H1 (cell line): ENCODE data around the gene NOSIP. TPM values are rescaled to one million over a fixed set of nuclear protein-coding genes. Genes with fewer than 3 reads are reported as not detected.

Experiments used
- CTCF ChIA-PET: fragments of 300-600 bp; sonication (Branson Sonifier 250); formaldehyde crosslinking; loops from one replicate; lab custom pipeline; 2021; ENCODE audit not compliant: partially characterized antibody; lab: Charles Lee
- POLR2A ChIA-PET: fragments of 300-600 bp; sonication (Branson Sonifier 250); formaldehyde crosslinking; loops from one replicate; lab custom pipeline; 2021; ENCODE audit warnings: inconsistent platforms; ENCODE audit not compliant: partially characterized antibody; lab: Charles Lee
- DNase-seq, 2 experiments: peaks; one replicate each; pipeline versions ENCODE4 v3.0.0 to v3.0.0-alpha.2; 2010 to 2022; ENCODE audit warnings: low spot score in 2 of 2, low read depth in 1 of 2, mixed read lengths in 1 of 2
- FAIRE-seq: peaks from 2 replicates; lab custom pipeline; 2011; peaks lifted over from hg19 to GRCh38; lab: Jason Lieb, UNC
- H2AFZ ChIP-seq: 2 replicates; pipeline ENCODE4 v1.8.1; 2012; ENCODE audit warnings: low read length, inconsistent platforms
- H2AK5ac ChIP-seq: 2 replicates; pipeline ENCODE4 v1.6.1; 2013; ENCODE audit warnings: low read depth, low read length
- H2BK120ac ChIP-seq: replicated peaks from 2 replicates; pipeline ENCODE3; 2013; ENCODE audit warnings: low read depth, low read length, inconsistent platforms
- H2BK12ac ChIP-seq: 2 replicates; pipeline ENCODE4 v1.6.1; 2013; ENCODE audit warnings: low read depth, low read length
- H2BK15ac ChIP-seq: 2 replicates; pipeline ENCODE4 v1.6.1; 2013; ENCODE audit warnings: low read length
- H2BK20ac ChIP-seq: 2 replicates; pipeline ENCODE4 v1.6.1; 2013; ENCODE audit warnings: low read length
- H2BK5ac ChIP-seq: 2 replicates; pipeline ENCODE4 v1.6.1; 2013; ENCODE audit warnings: low read depth, low read length
- H3K14ac ChIP-seq: 2 replicates; pipeline ENCODE4 v1.6.1; 2013; ENCODE audit warnings: inconsistent platforms; ENCODE audit not compliant: insufficient read length
- H3K18ac ChIP-seq: 2 replicates; pipeline ENCODE4 v1.6.1; 2013; ENCODE audit warnings: low read length; ENCODE audit errors: extremely low read depth
- H3K23ac ChIP-seq: 2 replicates; pipeline ENCODE4 v1.6.1; 2013; ENCODE audit warnings: inconsistent platforms; ENCODE audit not compliant: insufficient read length
- H3K23me2 ChIP-seq: 2 replicates; pipeline ENCODE4 v1.6.1; 2013; ENCODE audit warnings: low read depth, low read length
- H3K27ac ChIP-seq: 2 replicates; pipeline ENCODE4 v1.6.1; 2011; ENCODE audit warnings: low read depth, low read length, inconsistent platforms
- H3K27me3 ChIP-seq, 4 experiments: replicated peaks in 1 of 4; 1 replicate in 1 of 4; 2 replicates in 3 of 4; pipeline versions ENCODE4 v1.6.1 to v1.8.1; 2011 to 2013; ENCODE audit warnings: low read length in 3 of 4, mild to moderate bottlenecking in 3 of 4, inconsistent platforms in 2 of 4, mixed read lengths in 2 of 4, moderate library complexity in 1 of 4; ENCODE audit not compliant: control insufficient read depth in 3 of 4, insufficient read depth in 3 of 4; ENCODE audit errors: extremely low read depth in 1 of 4
- H3K36me3 ChIP-seq, 4 experiments: 2 replicates each; pipeline versions ENCODE4 v1.6.1 to v1.8.1; 2011 to 2013; ENCODE audit warnings: mild to moderate bottlenecking in 4 of 4, low read length in 3 of 4, moderate library complexity in 2 of 4, control low read depth in 1 of 4, inconsistent platforms in 1 of 4; ENCODE audit not compliant: insufficient read depth in 4 of 4, control insufficient read depth in 2 of 4
- H3K4ac ChIP-seq: replicated peaks from 2 replicates; pipeline ENCODE3; 2013; ENCODE audit warnings: low read length, low read depth, mixed read lengths, inconsistent platforms; ENCODE audit not compliant: insufficient read length
- H3K4me1 ChIP-seq, 4 experiments: replicated peaks in 1 of 4; 1 replicate in 1 of 4; 2 replicates in 3 of 4; pipeline versions ENCODE4 v1.6.1 to v1.8.1; 2011 to 2013; ENCODE audit warnings: low read length in 3 of 4, inconsistent platforms in 2 of 4, mixed read lengths in 1 of 4; ENCODE audit not compliant: insufficient read depth in 4 of 4, control insufficient read depth in 3 of 4
- H3K4me2 ChIP-seq, 2 experiments: 2 replicates each; pipeline versions ENCODE4 v1.6.1 to v1.8.1; 2011 to 2013; ENCODE audit warnings: low read depth in 2 of 2, low read length in 2 of 2, control low read depth in 1 of 2, inconsistent platforms in 1 of 2, mild to moderate bottlenecking in 1 of 2; ENCODE audit not compliant: insufficient read depth in 1 of 2
- H3K4me3 ChIP-seq, 4 experiments: fragments of 200-600, 300-600 bp in 1 of 4; sonication (generic), shearing (Covaris generic), sonication (Bioruptor Twin) in 1 of 4; 2 replicates each; pipeline versions ENCODE4 v1.5.1 to v1.8.1; 2011 to 2016; ENCODE audit warnings: low read length in 4 of 4, low read depth in 3 of 4, control low read depth in 2 of 4, inconsistent platforms in 2 of 4, mild to moderate bottlenecking in 2 of 4, mixed read lengths in 1 of 4, moderate library complexity in 1 of 4; ENCODE audit not compliant: insufficient read depth in 2 of 4; ENCODE audit errors: extremely low read depth in 1 of 4
- H3K56ac ChIP-seq: replicated peaks from 2 replicates; pipeline ENCODE3; 2013; ENCODE audit warnings: low read depth, mild to moderate bottlenecking, mixed read lengths, low read length, inconsistent platforms; ENCODE audit not compliant: insufficient read length
- H3K79me1 ChIP-seq: 2 replicates; pipeline ENCODE4 v1.6.1; 2013; ENCODE audit warnings: low read depth, low read length, control low read depth
- H3K79me2 ChIP-seq, 2 experiments: 2 replicates each; pipeline versions ENCODE4 v1.6.1 to v1.8.1; 2012 to 2013; ENCODE audit warnings: low read length in 2 of 2, mild to moderate bottlenecking in 2 of 2, inconsistent platforms in 1 of 2; ENCODE audit not compliant: insufficient read depth in 2 of 2, control insufficient read depth in 1 of 2
- H3K9ac ChIP-seq, 4 experiments: replicated peaks in 1 of 4; 1 replicate in 1 of 4; 2 replicates in 3 of 4; pipeline versions ENCODE4 v1.6.1 to v1.8.1; 2011 to 2013; ENCODE audit warnings: low read depth in 3 of 4, low read length in 3 of 4, control low read depth in 2 of 4, mild to moderate bottlenecking in 2 of 4, moderate library complexity in 2 of 4, inconsistent platforms in 1 of 4; ENCODE audit errors: extremely low read depth in 1 of 4
- H3K9me3 ChIP-seq, 2 experiments: 2 replicates each; pipeline versions ENCODE4 v1.6.1 to v1.8.1; 2012 to 2013; ENCODE audit warnings: mild to moderate bottlenecking in 2 of 2, moderate library complexity in 2 of 2, control low read depth in 1 of 2, inconsistent platforms in 1 of 2, low read depth in 1 of 2, low read length in 1 of 2, mixed read lengths in 1 of 2; ENCODE audit not compliant: insufficient read depth in 2 of 2
- H4K20me1 ChIP-seq, 2 experiments: replicated peaks in 1 of 2; 2 replicates each; pipeline versions ENCODE3 to v1.8.1; 2011 to 2013; ENCODE audit warnings: inconsistent platforms in 2 of 2, low read length in 2 of 2, mild to moderate bottlenecking in 1 of 2; ENCODE audit not compliant: insufficient read depth in 2 of 2, control insufficient read depth in 1 of 2
- H4K5ac ChIP-seq: 2 replicates; pipeline ENCODE4 v1.6.1; 2013; ENCODE audit warnings: low read length, low read depth, mixed read lengths, inconsistent platforms; ENCODE audit not compliant: insufficient read length
- H4K8ac ChIP-seq: 2 replicates; pipeline ENCODE4 v1.8.0; 2013; ENCODE audit warnings: mild to moderate bottlenecking, moderate library complexity, low read length, inconsistent platforms; ENCODE audit not compliant: insufficient read depth; ENCODE audit errors: extremely low read depth
- H4K91ac ChIP-seq: replicated peaks from 2 replicates; pipeline ENCODE3; 2013; ENCODE audit warnings: low read length, mixed read lengths, inconsistent platforms; ENCODE audit not compliant: insufficient read length
- BACH1 ChIP-seq: IDR thresholded peaks from 2 replicates; pipeline ENCODE4 v1.6.1; 2012; ENCODE audit warnings: low read length, improper control_type of control experiment
- CBX5 ChIP-seq: fragments of 300-800, 300-1000 bp; sonication (generic); IDR thresholded peaks from 2 replicates; pipeline ENCODE4 v1.7.1; 2016; ENCODE audit warnings: antibody characterized with exemption, low read length, low read depth
- EZH2 ChIP-seq: fragments of 200-600 bp; sonication (generic); IDR thresholded peaks from 2 replicates; pipeline ENCODE4 v1.7.1; 2012; ENCODE audit warnings: low read depth, mild to moderate bottlenecking, moderate library complexity, low read length, inconsistent platforms; ENCODE audit not compliant: severe bottlenecking
- GABPA ChIP-seq: IDR thresholded peaks from 2 replicates; pipeline ENCODE4 v1.6.1; 2011; ENCODE audit warnings: mild to moderate bottlenecking, low read length, moderate library complexity, borderline replicate concordance; ENCODE audit not compliant: insufficient read depth
- PHF8 ChIP-seq: fragments of 200-600 bp; sonication (generic); conservative IDR thresholded peaks from 2 replicates; pipeline ENCODE4 v1.7.1; 2012; ENCODE audit warnings: low read depth, mild to moderate bottlenecking, inconsistent platforms, low read length, moderate library complexity
- RFX5 ChIP-seq: IDR thresholded peaks from 2 replicates; pipeline ENCODE4 v1.6.1; 2011; ENCODE audit warnings: low read depth, low read length, improper control_type of control experiment, borderline replicate concordance
- TAF7 ChIP-seq: optimal IDR thresholded peaks from 2 replicates; pipeline ENCODE3; 2011; ENCODE audit warnings: low read depth, mild to moderate bottlenecking, inconsistent platforms, low read length, moderate library complexity, borderline replicate concordance
- whole genome bisulfite sequencing, 2 experiments: shearing (Covaris generic) in 1 of 2; methylation state at CpG; one replicate each; pipeline versions ENCODE4 v1.1.6 to v1.1.7; 2013 to 2015; ENCODE audit warnings: low lambda C conversion rate in 2 of 2, mixed read lengths in 2 of 2, inconsistent platforms in 1 of 2, low coverage in 1 of 2, missing lambda C conversion rate in 1 of 2; ENCODE audit not compliant: insufficient replicate concordance in 2 of 2, insufficient coverage in 1 of 2, insufficient read length in 1 of 2; ENCODE audit errors: extremely low coverage in 1 of 2, missing lambda C conversion rate in 1 of 2; 5-methylcytosine and 5-hydroxymethylcytosine counted together
- polyA plus RNA-seq, 7 experiments: library from polyadenylated mRNA; depleted of rRNA in 3 of 7; stranded (reverse) in 5 of 7; unstranded in 2 of 7; fragments of >200 nt in 5 of 7; fragments of 200-250 nt in 2 of 7; gene quantifications; 1 replicate in 5 of 7; 2 replicates in 1 of 7; 4 replicates in 1 of 7; pipeline versions ENCODE4 v1.2.1 to v1.2.3, GENCODE V29; 2011 to 2013; ENCODE audit warnings: missing spikeins in 2 of 7, mixed read lengths in 2 of 7
- total RNA-seq: library from RNA; stranded (reverse); fragmentation: NEBNext Ultra II Directional; extraction: Animal tissue kit (Norgen Biotek cat#: 25700); gene quantifications from 2 replicates; pipeline ENCODE4 v1.2.1, GENCODE V29; 2021
- TF ChIP-seq, protein P1 (sequence below): IDR thresholded peaks from 2 replicates; pipeline ENCODE4 v1.6.1; 2011; ENCODE audit warnings: low read length, improper control_type of control experiment
- TF ChIP-seq, protein P2 (sequence below), 3 experiments: IDR thresholded peaks; 1 replicate in 2 of 3; 2 replicates in 1 of 3; pipeline versions ENCODE4 v1.5.1 to v1.6.1; 2011; ENCODE audit warnings: low read length in 3 of 3, mild to moderate bottlenecking in 3 of 3, inconsistent platforms in 2 of 3, low read depth in 1 of 3, moderate library complexity in 1 of 3; ENCODE audit not compliant: insufficient read depth in 1 of 3; ENCODE audit errors: control extremely low read depth in 1 of 3

NOSIP gene
- total and polyA plus RNA-seq, 2 of the 8 experiments (the other 6 are each of a cell fraction or from before 2014, with no cell fraction given): 85.1 to 192 TPM

DNA sequence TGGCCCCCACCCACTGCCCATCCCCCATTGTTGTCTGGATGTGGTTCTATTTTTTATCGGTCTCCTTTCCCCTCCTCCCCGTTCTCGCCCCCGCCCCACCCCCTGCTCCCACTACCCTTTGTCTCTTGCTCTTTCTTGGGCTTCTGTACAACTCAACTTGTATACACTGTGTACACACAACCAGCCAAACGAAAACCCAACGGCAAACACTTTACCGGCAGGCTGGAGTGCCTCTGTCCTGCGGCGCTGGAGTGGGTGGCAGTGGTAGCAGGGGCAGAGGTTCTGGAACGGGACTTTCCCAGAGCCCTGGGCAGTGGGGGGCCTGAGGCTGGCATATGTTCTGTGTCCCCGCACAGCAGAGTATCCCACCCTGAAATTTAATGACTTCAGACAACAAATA, 45.9 kb upstream of the NOSIP start:
- no peaks in the 10 kb centered on the region; the same call in 1 of the 2 replicates for H3K79me1 ChIP-seq
- no peak overlapping the region for H4K5ac ChIP-seq
- POLR2A ChIA-PET: interaction anchor here (2.6 to 50.7 kb wide), 2 partner anchors 9 to 24 kb away, joined by 14 to 840 read pairs; partner anchors contain the start of gene PRR12
- no peak overlapping the region for H3K27ac ChIP-seq
- FAIRE-seq: no peak
- no peak overlapping the region for H3K4me3 ChIP-seq
- H3K27me3 ChIP-seq: no peaks in the 10 kb centered on the region
- no peak overlapping the region for H2BK5ac ChIP-seq
- H2BK12ac ChIP-seq: no peak overlapping the region
- CTCF ChIA-PET: no interaction called here
- no peak overlapping the region for H3K56ac ChIP-seq
- H3K4me2 ChIP-seq: no peak overlapping the region
- no peak overlapping the region for H4K91ac ChIP-seq
- H2AFZ ChIP-seq: no peak overlapping the region
- H3K23me2 ChIP-seq: no peaks in the 10 kb centered on the region
- peaks cover 3 to 11% of the 10 kb centered on the region in 2 experiments for H4K20me1 ChIP-seq
- H3K4ac ChIP-seq: no peak overlapping the region
- H2BK120ac ChIP-seq: no peak overlapping the region
- no peak overlapping the region for H2BK20ac ChIP-seq
- H4K8ac ChIP-seq: no peak overlapping the region
- no peak overlapping the region for H3K23ac ChIP-seq
- H3K9ac ChIP-seq: no peak overlapping the region
- no peak overlapping the region for H2BK15ac ChIP-seq
- no peaks in the 10 kb centered on the region for H3K79me2 ChIP-seq
- H3K4me1 ChIP-seq: 0 out of 7 replicates have a peak, but pooled peaks cover 0 to 3% (median 0%) of the 10 kb centered on the region in 4 experiments
- H3K14ac ChIP-seq: no peak overlapping the region
- DNase-seq: no peak
- H3K18ac ChIP-seq: no peak overlapping the region
- no peaks in the 10 kb centered on the region for H3K9me3 ChIP-seq
- no peak overlapping the region for H2AK5ac ChIP-seq
- WGBS, 2 experiments: 98% methylated on average over 7 of the region's 11 CpGs; no CpG with 5 or more reads in 1 of the 2 experiments
- peaks cover 4 to 34% (median 13%) of the 10 kb centered on the region in 4 experiments; a peak in 7 of 8 replicates for H3K36me3 ChIP-seq
- TF ChIP-seq BACH1: no peak
- no peak for TF ChIP-seq TAF7
- no peak for TF ChIP-seq EZH2
- TF ChIP-seq CBX5: no peak
- TF ChIP-seq, protein P1, sequence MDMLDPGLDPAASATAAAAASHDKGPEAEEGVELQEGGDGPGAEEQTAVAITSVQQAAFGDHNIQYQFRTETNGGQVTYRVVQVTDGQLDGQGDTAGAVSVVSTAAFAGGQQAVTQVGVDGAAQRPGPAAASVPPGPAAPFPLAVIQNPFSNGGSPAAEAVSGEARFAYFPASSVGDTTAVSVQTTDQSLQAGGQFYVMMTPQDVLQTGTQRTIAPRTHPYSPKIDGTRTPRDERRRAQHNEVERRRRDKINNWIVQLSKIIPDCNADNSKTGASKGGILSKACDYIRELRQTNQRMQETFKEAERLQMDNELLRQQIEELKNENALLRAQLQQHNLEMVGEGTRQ: no peak
- no peak for TF ChIP-seq PHF8
- TF ChIP-seq RFX5: no peak
- TF ChIP-seq GABPA: no peak
- TF ChIP-seq, protein P2, sequence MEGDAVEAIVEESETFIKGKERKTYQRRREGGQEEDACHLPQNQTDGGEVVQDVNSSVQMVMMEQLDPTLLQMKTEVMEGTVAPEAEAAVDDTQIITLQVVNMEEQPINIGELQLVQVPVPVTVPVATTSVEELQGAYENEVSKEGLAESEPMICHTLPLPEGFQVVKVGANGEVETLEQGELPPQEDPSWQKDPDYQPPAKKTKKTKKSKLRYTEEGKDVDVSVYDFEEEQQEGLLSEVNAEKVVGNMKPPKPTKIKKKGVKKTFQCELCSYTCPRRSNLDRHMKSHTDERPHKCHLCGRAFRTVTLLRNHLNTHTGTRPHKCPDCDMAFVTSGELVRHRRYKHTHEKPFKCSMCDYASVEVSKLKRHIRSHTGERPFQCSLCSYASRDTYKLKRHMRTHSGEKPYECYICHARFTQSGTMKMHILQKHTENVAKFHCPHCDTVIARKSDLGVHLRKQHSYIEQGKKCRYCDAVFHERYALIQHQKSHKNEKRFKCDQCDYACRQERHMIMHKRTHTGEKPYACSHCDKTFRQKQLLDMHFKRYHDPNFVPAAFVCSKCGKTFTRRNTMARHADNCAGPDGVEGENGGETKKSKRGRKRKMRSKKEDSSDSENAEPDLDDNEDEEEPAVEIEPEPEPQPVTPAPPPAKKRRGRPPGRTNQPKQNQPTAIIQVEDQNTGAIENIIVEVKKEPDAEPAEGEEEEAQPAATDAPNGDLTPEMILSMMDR (IDR thresholded peaks at IDR 0.05; ENCODE audit: control extremely low read depth in 1 of 3, insufficient read depth in 1 of 3, low read depth in 1 of 3, low read length in 3 of 3): no peak
